ENCODE results near the gene STAT3.

GRCh38 chr17:42308446-42308845, 79.8 kb downstream of the STAT3 start:
- no peak for TF ChIP-seq EZH2 (IDR thresholded peaks at IDR 0.05; ENCODE audit: borderline replicate concordance, insufficient read depth, low read depth, low read length, poor library complexity, severe bottlenecking)
- TF ChIP-seq CTCF (IDR thresholded peaks at IDR 0.05): no peak

All from B cell (primary cell).